Mucosa of descending colon (tissue), 3 donors: ENCODE data around the gene SIN3B. TPM values are rescaled to one million over a fixed set of nuclear protein-coding genes. Genes with fewer than 3 reads are reported as not detected.
A peak's percentile ranks its signal among the peaks of the same experiment; 100 is the strongest.

Source experiments
- ATAC-seq: fragments of 200-7000 bp; cut with Tn5 transposase; one replicate; pipeline ENCODE4 v1.9.1; 2020; ENCODE audit warnings: mild to moderate bottlenecking, moderate library complexity
- DNase-seq, 3 donors: peaks; one replicate each; pipeline ENCODE4 v3.0.0-alpha.2; 2020
- H3K36me3 ChIP-seq: fragments of 200-600 bp; one replicate; pipeline ENCODE4 v1.8.0; 2021; ENCODE audit warnings: low read depth, mild to moderate bottlenecking
- H3K4me1 ChIP-seq: fragments of 200-600 bp; one replicate; pipeline ENCODE4 v1.8.0; 2021; ENCODE audit warnings: low read depth, mild to moderate bottlenecking
- H3K4me3 ChIP-seq: fragments of 200-600 bp; one replicate; pipeline ENCODE4 v1.8.0; 2021; ENCODE audit warnings: mild to moderate bottlenecking
- H3K9me3 ChIP-seq: fragments of 200-600 bp; one replicate; pipeline ENCODE4 v1.8.0; 2021; ENCODE audit warnings: mild to moderate bottlenecking
- intact Hi-C, 2 donors: fragments of 100-400 bp; cut with DNase I in 1 of 2; cut with micrococcal nuclease in 1 of 2; formaldehyde crosslinking; loops; one replicate each; pipeline versions ENCODE4 v1.11.0 to v1.11.1; 2022; cut with DNase I, micrococcal nuclease
- total RNA-seq, 3 donors: library from RNA; stranded (reverse); fragmentation: NEBNext Ultra II Directional in 2 of 3; extraction: Animal tissue kit (Norgen Biotek cat#: 25700) in 2 of 3; gene quantifications; one replicate each; pipeline versions ENCODE4 v1.2.1 to v1.2.4, GENCODE V29; 2021 to 2023
- TF ChIP-seq, protein P1 (sequence below): fragments of 200-600 bp; IDR thresholded peaks from one replicate; pipeline ENCODE4 v1.8.0; 2022; ENCODE audit warnings: antibody characterized with exemption, mild to moderate bottlenecking
- donor health status: DM: no; HTN: no; CAD: no; lungs with moderate emphysema.
- donor health status: DM: no; HTN: no; CAD: no.
- donor health status: DM: no; HTN: yes; CAD: no.

The SIN3B gene
- total RNA-seq, 3 donors from 2014 or later = 30.7 to 56.6 (median 38.9) TPM

DNA sequence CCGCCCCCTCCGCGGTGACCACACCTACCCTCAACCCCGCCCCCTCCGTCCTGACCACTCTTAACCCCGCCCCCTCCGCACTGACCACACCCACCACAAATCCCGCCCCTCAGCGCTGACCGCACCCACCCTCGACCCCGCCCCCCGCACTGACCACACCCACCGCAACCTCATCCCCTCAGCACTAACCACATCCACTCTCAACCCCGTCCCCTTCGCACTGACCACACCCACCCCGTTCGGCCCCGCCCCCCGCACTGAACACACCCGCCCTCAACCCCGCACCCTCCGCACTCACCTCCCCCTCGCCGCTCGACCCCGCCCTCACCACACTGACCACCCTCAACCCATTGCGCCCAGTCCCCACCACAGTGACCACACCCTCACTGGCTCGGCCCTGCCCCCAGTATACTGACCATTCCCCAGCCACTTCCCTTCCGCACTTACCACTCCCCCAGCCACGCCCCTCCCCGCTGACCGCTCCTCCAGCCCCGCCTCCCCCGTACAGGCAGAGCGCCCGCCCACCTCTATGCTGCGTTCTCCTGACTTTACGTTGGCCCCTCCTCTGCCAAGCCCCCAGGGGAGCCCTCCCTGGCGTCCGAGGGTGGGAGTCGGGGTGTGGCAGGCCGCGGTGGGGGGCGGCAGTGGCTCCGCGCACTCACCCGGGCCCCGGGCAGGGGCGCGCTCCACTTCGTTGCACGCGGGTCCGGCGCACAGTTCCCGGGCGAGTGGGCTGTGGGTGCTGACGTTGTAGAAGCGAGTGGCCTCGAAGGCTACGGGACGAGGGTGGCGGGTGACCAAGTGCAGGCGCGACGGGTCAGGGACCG, 68.0 kb downstream of the SIN3B start:
- Histone ChIP-seq H3K9me3 (no peaks in the 10 kb centered on the region), H3K36me3 (no peaks in the 10 kb centered on the region), H3K4me3 (peak overlapping the region; percentile 22), H3K4me1 (peaks cover 6% of the 10 kb centered on the region)
- TF ChIP-seq, protein P1, sequence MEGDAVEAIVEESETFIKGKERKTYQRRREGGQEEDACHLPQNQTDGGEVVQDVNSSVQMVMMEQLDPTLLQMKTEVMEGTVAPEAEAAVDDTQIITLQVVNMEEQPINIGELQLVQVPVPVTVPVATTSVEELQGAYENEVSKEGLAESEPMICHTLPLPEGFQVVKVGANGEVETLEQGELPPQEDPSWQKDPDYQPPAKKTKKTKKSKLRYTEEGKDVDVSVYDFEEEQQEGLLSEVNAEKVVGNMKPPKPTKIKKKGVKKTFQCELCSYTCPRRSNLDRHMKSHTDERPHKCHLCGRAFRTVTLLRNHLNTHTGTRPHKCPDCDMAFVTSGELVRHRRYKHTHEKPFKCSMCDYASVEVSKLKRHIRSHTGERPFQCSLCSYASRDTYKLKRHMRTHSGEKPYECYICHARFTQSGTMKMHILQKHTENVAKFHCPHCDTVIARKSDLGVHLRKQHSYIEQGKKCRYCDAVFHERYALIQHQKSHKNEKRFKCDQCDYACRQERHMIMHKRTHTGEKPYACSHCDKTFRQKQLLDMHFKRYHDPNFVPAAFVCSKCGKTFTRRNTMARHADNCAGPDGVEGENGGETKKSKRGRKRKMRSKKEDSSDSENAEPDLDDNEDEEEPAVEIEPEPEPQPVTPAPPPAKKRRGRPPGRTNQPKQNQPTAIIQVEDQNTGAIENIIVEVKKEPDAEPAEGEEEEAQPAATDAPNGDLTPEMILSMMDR = no peak
- DNase-seq (peak; percentile 94 to 96 (median 95)), ATAC-seq (peak; percentile 86)
- intact Hi-C loops = no loop called here

DNA sequence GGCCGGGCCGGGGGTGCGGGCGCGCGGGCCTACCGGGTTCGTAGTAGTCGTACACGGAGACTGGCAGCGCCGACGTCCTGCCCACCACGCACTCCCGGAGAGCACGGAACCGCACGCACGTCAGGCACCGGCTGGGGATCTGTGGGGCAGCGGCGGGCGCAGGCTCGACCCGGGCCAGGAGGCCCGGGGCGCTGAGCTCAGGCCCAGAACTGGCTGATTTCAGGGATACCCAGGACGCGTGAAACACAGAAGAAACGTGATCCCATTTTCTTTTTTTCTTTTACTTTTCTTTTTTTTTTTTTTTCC, 68.6 kb downstream of the SIN3B start:
- DNase-seq = no peak
- intact Hi-C loops = no loop called here
- no peaks in the 10 kb centered on the region for H3K36me3 ChIP-seq
- ATAC-seq = peak; percentile 3
- peaks cover 6% of the 10 kb centered on the region for H3K4me1 ChIP-seq
- peak overlapping the region; percentile 22 for H3K4me3 ChIP-seq
- H3K9me3 ChIP-seq = no peaks in the 10 kb centered on the region
- TF ChIP-seq, protein P1 = no peak

- H3K9me3 ChIP-seq = no peaks in the 10 kb centered on the region
- no peak overlapping the region for H3K4me3 ChIP-seq
- peaks cover 6% of the 10 kb centered on the region for H3K4me1 ChIP-seq
- TF ChIP-seq, protein P1 = no peak
- intact Hi-C loops = no loop called here
- DNase-seq (no peak), ATAC-seq (no peak)
- H3K36me3 ChIP-seq = no peaks in the 10 kb centered on the region
Measured at GRCh38 chr19:16898361-16899015, 69.3 kb downstream of the SIN3B start.

GRCh38 chr19:16899566-16900075, 70.4 kb downstream of the SIN3B start:
- no peak overlapping the region for H3K4me3 ChIP-seq
- H3K4me1 ChIP-seq = peaks cover 4% of the 10 kb centered on the region
- DNase-seq (peak in 2 of 3 donors; percentile 45 to 71), ATAC-seq (peak; percentile 12)
- H3K9me3 ChIP-seq = no peaks in the 10 kb centered on the region
- no peaks in the 10 kb centered on the region for H3K36me3 ChIP-seq
- intact Hi-C loops = no loop called here
- TF ChIP-seq, protein P1 = peak; percentile 41

DNA sequence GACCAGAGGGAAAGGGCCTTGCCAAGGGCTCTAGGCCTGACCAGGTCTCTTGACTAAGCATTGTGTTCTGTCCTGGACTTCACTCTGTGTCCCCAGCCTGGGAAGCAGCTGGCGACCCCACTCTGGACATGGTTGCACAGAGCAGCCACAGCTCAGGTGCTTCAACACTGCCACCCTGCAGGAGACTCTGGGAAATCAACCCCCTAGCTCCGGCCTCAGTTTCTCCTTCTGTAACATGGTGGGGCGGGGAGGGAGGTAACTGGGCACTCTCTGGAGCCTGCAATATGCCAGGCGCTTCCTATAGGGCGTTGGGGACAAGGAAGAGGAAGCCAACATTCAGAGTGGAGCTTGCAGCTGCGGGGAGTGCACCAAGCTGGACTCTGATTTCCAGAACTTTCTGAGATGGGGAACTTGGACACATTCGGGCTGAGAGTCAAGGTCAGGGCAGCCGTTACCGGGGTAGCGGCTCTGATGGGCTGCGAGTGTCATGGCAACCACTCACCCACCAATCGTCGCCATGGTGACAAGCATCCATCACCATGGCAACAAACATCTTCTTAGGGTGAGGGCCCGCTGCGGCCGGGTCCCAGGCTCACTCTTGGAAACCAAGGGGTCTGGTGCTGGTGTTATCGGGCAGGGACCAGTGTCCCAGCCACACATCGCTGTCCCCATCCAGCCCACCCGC, 72.4 kb downstream of the SIN3B start:
- ATAC-seq (no peak), DNase-seq (no peak)
- intact Hi-C loops = no loop called here
- no peak overlapping the region for H3K4me3 ChIP-seq
- H3K9me3 ChIP-seq = no peaks in the 10 kb centered on the region
- H3K36me3 ChIP-seq = no peaks in the 10 kb centered on the region
- TF ChIP-seq, protein P1 = no peak
- no peaks in the 10 kb centered on the region for H3K4me1 ChIP-seq
